NCI-H748 (cell line): ENCODE data around the gene CARD19.
A peak's percentile ranks its signal among the peaks of the same experiment; 100 is the strongest.
"Not testable (repeated sequence)": the region's sequence is repeated elsewhere in the genome, so short reads cannot be mapped to it uniquely, and the experiment has no call there.

Experiments
- DNase-seq: peaks from one replicate; lab custom pipeline; 2025; ENCODE audit not compliant: unreplicated experiment; lab: John Stamatoyannopoulos, UW

CARD19 gene

DNA sequence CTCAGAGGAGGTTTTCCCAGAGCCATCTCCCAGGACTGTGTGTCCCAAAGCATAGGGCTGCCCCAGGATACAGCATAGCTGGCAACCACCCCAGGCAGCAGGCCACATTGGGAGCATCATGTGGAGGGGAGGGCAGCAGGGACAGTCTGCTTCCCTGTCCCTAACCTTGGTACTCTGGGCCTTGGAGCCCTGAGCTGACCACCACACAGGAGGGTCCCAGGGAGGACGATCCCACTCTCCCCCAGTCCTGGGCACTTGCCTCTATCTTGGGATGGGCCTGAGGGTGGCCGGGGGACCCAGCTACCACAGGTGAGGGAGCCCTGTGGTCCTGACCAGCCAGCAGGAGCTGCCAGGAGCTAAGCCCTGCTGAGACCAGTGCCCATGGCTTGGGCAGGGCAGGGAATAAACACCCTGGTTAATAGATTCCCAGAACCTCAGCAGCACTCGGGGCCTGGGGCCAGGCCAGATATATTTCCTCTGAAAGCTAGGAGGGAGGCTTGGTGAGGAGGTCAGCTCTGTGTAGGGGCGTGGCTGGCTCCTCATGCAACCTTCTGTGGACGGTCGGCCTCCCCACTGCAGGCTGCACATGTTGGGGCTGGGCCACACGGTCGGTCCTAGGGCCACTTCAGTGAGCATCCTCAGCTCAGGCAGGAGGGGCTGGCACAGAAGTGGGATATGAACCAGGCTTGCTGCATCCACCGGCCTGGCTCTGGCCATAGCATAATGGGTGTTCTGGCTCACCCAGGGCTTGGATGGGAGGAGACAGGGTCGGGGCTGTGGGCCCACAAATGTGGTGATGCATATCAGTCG, 33.9 kb downstream of the CARD19 start:
- DNase-seq, result no peak

DNA sequence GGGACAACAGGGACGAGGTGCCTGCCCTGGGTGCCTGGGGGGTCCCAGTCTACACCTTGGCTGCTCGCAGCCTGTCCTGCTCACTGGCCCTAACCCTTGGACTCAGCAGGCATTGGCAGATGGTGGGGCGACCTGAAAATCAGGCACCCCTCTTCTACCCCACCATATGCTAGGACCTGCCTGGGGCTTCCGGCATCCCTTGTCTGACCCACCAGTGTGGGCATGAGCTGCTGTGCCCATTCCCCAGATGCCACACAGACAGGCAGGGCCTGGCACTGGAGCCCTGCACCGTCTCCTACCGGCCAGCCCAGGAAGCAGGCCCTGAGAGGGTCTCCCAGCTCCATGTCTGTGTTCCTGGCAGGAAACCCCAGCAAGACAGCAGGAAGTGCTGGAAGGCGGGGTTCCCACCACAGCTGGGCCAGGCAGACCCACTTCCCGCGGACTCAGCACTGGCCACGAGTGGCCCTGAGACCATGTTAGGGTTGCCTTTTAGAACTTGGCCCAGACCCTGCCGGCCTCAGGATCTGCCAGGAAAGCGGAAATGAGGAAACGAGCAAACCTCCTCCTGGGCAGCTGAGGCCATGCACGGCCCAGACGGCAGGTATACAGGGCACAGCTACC, 35.0 kb downstream of the CARD19 start:
- no peak for DNase-seq

DNA sequence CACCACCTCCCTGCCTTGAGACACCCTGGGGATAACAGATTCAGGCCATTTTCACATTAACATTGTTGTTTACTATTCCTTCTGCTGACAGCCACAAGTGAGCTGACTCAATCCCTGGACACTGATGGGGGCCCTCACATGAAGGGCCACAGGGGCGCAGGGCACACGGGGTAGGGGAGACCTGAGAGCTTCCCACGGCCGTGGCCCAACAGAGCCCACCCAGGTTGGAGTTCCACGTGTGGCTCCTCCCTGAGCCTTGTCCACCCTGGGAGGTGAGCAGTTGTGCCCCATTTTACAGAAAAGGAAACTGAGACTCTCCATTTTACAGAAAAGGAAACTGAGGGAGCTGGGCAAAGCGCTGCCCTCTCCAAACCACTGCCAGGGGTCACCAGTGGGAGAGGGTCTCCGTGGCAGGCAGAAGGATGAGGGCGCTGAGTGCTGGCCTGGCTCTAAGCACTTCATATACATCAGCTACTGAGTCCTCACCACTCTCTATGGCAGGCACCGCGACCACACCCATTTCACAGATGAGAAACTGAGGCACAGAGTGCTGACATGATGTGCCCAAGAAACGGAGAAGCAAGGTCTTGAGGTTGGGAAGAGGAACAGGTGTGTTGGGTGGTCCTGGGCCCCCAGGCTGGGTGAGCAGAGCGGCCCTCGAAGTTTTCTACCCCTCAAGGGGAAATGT, 35.7 kb downstream of the CARD19 start:
- no peak for DNase-seq

DNA sequence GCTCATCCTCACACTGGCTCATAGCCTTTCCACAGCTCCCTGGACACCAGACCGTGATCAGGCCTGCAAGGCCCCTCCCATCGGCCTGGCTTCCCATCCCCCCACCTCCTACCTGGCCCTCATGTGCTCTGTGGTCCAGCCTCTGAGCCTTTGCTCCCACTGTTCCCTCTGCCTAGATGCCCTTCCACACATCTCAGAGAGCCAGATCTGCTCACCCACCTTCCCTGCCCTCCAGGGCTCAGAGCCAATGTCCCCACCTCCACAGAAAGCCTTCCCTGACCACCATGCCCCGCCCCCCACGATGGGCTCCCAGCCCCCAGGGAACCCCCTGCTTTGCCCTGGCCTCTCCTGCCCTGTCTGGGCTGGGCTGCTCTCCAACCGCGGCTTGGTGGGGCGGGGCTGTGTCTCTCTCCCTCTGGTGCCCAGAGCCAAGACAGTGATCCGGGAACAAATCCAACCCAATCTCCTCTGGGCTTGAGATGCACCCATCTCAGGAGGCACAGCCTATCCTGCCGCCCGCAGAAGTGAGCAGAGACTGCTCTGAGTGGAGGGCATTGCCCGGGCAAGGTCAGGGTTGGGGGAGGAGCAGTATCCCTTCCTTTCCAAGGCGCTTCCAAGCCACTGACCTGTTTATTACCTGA, 36.4 kb downstream of the CARD19 start:
- no peak for DNase-seq

DNA sequence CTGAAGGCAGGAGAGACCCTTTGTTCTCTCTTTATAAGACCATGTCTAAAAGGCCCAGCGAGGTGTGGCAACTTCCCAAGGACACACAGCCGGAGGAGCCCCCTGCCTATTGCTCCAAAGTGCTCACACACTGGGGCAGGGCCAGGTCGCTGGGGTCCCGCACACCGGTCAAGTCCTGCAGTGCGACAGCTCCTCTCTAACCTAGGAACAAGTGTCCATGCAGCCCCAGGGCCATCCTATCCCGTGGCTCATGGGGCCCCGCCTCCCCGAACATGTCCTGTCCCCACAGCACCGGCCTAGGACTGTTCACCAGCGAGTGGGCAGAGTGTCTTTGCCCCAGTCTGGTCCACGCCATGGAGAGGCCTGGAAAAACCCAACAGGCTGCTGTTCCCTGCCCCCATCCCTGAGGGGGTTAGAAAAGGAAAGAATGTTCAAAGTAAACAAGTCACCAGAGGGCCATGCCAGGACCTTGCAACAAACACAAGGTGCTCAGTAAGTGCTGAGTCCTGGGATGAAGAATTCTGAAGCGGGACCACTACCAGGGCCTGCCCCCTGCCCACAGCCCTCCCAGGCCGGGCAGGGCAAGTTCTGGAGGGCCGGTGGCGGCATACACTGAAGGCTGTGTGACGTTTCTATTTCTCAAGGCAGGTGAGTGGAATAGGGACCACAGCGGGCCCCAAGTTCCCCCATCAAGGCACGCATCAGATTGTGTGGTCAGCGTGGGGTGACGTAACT, 37.1 kb downstream of the CARD19 start:
- DNase-seq, result no peak

DNA sequence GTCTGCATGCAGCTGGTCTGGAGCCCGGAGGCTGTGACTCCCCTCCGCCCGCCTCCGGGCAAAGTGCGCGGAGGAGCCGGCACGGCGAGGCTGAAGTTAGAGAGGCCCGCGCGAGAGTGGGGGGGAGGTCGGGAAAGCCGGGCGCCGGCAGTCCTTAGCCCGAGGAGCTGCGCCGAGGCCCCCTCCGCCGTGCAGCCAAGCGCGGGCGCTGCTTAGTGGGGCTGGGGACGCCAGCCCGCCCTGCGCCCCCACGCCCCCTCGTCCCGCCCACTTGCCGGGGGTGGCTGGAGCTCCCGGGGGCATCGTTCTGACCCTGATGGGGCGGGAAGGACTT, 37.6 kb downstream of the CARD19 start:
- peak; percentile 72 for DNase-seq

DNA sequence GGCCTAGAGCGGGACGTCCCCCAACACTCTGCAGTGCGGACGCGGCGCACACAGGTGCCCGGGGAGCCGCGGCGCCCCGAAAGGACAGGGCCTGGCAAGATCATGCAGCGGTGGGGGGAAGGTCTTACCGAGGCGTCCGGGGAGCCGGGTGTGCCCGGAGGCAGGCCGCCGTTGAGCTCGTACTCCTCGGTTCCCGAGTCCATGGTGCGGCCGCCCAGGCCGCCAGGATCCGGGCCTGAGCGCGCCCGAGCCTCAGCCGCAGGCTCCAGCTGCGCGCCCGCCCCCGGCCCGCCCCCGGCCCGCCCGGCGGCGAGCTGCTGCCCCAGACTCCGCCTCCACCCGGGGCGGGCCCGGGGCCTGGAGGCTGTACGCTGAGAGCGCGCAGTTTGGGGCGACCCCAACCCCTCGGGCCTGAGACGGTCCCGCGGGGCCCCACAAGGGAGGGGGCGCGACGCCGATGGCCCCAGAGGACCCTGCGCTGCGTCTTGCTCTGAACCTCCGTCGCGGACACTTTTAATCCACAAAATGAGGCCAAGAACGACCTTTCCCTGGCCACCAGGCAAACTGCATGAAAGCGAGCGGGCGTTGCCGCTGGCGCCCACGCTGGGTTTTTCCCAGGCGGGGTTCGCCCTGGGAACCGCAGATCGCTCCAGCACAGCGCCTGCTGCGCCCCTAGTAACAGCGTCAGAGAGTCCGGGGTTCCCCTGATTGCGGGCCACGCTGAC, 38.2 kb downstream of the CARD19 start, which contains the start of gene NINJ1:
TSS of gene NINJ1 (minus strand) at position 237 of the 725 bp plus-strand sequence. CDS start at position 203, 34 bp downstream.
- DNase-seq, result peak; percentile 84

DNA sequence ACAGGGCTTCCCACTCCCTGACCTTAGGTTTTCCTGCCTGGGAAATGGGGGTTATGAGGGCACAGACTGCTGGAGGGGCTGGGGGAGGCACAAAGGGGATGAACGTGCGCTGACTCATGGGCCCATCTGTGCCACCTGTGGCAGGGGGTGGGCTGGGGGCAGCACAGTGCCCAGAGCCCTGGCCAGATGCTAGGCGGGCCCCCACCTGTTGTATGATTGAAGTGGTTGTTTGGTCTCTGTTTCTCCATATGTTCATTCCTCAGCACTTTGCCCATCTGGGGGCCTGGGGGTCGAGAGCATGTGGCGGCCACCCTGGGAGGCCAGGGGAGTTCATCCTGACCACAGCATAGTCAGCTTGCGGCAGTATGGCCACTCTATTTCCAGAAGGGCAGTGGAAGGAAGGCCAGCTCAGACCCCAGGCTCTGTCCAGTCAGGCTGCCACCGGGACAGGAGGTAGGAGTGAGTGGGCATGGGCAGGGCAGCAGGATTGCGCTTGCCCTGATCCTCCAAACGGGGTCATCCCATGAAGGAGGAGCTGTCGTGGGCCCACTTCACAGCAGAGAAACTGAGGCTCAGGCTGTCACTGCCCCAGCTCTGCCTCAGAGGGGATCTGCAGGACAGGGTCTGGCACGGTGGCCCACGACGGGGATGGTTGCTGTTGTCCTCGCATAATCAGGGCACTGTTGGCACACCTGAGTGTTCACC, 38.9 kb downstream of the CARD19 start:
- peak; percentile 47 for DNase-seq

DNA sequence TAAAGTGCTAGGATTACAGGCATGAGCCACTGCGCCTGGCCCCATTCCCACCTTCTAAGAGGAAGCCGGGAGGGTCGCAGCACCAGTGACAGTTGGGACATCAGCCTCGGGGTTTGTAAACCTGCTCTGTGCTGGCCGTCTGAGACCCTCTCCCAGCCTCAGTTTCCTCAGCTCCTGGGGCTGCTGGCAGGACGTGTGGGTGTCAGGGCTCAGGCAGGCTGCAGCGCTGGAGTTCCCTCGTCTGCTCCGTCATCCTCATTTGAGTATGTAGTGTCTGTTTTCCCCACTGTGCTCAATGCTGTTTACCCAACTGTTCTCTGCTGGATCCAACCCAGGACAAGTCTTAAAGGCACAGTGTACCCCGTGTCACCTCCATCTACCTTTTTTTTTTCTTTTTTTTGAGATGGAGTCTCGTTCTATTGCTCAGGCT, 40.0 kb downstream of the CARD19 start:
- DNase-seq, result peak; percentile 18

DNA sequence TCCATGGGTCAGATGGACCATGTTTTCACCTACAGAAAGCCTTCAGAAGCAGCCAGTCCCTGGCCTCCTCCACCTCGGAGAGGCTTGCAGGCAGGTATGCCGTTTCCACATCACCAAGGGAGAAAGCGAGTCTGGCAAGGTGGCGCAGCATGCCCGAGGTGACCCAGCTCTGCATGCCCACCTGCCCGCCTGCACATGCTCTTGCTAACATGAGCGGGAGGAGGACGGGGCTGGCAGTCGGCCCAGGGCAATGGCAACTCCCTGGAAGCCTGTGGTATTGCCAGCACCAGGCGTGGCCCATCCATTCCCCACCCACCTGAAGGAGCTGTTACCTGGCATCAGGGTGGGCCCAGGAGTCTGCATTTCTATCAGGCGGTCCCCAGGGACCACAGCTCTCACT, 41.3 kb downstream of the CARD19 start:
- no peak for DNase-seq

DNA sequence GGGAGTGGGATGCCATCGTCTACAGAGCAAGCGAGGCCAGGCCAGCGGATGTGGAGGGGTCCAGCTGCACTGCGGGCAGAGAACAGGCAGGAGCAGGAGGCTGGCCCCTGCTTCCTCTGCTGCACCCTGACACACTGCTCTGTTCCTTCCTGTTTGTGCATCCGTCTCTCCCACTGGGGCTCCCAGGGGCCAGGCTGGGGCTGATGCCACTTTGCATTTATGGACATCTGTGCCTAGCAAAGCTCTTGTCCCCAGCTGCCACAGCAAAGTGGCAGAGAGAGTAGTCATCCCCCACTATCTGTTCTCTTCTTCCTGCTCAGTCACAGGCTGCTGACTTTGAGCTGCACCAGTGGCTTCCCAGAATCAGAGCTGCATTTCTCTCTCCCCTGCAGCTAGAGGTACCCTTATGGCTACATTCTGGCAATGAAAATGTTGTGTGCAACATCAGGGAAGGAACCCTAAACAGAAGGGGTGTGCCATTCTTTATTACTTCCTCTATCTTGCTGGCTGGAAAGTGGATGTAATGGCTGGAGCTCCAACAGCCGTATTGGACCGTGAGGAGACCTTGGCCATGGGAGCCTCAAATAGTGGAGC, 42.3 kb downstream of the CARD19 start:
- no peak for DNase-seq

DNA sequence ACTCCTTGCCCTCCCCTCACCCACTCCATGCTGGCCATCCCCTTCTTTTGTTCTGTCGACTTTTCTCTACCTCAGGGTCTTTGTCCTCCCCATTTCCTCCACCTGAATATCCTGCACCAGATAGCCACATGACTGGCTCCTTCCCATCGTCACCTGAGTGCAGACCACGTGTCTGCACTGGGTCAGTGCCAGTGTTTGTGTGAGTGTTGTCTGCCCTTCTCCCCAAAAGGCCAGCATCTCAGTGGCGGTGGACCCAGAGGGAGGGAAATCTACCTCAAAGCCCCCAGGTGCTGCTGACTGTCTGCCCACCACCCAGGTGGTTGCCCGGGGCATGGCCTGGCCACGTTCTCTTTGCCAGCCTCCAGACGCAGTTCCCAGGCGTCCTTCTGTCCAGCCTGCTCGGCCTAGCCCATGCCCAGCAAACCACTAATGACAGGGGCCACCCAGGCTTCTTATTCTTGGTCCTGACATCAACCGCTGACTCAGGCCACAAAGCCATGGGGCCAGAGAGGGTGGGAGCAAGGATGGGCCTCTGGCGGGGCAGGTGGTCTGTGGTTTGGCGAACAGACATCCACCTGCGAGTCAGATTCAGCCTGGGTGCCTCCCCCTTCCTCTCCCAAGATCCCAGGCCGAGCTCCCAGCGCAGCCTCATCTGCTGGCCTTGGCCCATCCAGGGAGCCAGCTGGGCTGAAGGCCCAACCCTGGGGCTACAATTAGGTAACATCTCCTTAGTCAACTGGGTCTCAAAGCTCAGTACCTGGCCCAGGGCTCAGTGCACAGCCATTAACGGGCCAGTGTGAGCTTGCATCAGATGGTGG, 43.6 kb downstream of the CARD19 start:
- no peak for DNase-seq

DNA sequence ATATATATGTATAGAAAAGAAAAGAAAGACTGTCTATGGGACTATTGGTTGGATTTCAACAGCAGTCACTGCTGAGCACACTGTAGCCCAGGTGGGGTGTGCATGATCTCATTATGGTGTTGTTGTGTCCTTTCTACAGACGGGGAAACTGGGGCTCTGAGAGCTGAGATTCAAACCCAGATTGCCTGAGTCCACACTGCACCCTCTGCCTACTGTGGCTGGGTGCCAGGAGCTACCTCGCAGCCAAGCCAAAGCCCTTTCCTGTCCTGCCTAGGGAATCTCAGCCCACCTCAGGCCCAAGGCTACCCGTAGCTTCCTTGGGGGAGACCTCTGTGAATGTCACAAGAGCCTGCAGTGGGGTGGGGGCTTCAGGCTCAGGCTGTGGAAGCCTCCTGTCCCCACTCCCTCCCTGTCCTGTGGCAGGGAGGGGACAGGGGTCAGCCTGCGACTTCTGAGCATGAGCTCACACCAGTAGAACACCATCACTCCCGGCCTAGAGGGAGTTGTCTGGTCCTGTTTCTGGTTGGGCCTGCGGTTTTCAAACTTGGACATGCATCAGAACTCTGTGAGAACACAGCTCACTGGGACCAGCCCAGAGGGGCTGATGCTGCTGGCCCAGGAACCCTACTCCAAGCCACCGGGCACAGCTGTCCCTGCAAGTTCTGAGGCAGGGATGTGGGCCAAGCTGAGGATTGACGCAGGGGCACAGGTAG, 45.9 kb downstream of the CARD19 start:
- no peak for DNase-seq

DNA sequence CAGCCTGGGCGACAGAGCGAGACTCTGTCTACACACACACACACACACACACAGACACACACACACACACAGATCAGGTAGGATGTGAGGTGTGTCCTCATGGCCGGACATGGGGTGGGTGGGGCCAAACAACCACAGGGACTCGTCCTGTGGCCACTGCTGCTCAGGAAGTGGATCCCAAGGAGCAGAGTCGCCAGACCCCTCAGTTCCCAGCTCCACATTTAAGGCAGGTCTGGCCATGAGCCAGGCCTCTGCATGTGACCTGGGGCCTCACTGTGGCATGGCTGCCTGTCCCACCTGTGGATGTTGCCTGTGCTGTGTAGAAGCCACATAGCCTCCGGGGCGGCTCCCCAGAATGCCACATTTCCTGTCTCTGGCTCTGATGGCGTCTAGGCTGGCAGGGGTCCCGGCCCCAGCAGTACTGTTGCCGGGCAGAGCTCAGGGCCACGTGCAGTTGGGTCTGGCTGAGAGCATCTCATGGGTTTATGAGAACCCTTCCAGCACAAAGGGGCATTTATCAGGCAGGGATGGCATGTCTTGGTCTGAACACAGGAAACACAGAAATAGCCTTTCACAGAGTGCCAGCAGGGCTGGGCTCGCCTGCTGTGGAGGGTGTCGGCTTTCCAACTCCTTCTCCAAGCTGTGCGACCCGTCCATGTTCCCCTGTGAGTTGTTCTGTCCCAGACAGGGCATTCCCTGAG, 48.0 kb downstream of the CARD19 start:
- no peak for DNase-seq

DNA sequence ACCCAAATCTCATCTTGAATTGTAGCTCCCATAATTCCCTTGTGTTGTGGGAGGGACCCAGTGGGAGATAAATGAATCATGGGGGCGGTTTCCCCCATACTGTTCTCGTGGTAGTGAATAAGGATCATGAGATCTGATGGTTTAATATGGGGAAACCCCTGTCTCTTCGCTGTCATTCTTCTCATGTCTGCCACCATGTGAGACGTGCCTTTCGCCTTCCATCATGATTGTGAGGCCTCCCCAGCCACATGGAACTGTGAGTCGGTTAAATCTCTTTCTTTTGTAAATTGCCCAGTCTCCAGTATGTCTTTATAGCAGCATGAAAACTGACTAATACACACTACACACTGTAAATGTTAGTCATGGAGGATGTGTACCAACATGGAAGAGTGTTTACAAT, 50.7 kb downstream of the CARD19 start:
- not testable (repeated sequence) for DNase-seq

DNA sequence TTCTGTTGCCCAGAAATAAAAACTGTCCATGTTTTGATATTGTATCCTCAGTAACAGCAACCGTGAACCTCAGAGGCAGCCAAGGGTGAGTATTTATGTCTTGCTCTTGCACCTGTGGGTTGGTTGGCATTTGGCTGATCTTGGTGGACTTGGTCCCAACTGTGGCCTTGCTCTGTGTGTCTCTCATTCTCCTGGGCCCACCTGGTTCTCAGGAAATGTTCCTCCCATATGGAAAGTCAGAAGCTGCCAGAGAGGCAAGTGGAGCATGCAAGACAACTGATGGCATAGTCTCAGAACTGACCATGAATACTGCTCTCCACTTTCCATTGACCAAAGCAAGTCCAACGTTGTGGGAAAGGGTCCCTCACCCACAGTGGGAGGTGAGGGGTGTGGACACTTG, 51.6 kb downstream of the CARD19 start:
- DNase-seq, result no peak

DNA sequence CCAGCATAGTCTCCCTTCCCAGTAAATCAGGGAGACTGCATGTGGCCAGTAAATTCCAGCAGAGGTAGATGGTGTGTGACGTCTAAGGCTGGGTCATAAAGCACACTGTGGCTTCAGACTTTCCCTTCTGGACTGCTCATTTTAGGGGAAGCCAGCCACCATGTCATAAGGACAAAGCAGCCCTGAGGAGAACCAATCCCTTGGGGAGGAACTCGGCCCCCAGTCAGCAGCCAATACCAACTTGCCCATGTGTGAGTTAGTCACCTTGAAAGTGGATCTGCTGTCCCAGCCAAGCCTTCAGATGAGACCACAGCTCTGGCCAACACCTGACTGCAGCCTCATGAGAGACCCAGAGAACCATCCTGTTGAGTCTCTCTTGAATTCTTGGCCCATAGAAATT, 52.7 kb downstream of the CARD19 start:
- no peak for DNase-seq
